Stimulated activated CD4-positive, alpha-beta T cell treated with anti-CD3 and anti-CD28 coated beads, TNF-alpha, amount 100 ng/mL, for 1 hour (primary cell): ENCODE data around the gene MLYCD.

Experiments
- DNase-seq, 3 donors: peaks; one replicate each; pipeline ENCODE4 v3.0.0-alpha.2; 2020; ENCODE audit warnings: low read depth in 3 of 3, low spot score in 1 of 3

The MLYCD gene

DNA sequence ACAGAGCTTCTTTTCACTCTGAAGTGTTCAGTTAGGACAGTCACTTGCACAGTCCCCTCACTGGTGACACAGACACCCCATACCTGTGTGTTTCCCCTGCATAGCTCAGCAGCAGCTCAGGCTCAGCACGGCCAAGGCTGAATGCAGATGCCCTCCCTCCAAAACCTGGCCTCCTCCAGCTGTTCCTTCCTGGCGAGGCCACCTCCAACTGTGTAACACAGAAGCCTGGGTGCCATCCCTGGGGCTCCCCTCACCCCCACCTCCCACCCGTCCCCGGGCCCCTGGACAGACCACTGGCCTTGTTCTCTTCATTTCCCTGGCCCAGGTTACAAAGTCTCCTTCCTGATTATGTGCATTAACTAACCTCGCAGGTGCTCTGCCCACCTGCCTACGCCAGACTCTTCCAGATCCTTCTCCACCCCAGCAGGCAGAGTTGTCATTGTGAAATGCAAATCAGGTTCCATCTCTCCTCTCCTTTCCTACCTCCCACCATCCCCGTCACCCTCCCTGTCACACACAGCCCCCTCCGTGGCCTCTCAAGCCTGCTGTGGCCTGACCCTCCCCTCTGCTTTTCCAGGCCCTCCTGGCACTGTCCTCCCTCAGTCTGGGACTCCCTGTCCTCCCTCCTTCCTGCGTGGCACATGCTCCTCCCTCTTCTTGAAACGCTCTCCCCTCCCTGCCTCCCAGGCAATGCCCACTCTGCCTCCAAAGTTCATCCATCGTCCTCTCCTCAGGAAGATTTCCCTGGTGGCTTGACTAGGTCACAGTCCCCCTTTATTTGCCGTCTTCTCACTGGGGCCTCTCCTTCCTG is 26.4 kb downstream of the MLYCD start:
- no peak for DNase-seq

DNA sequence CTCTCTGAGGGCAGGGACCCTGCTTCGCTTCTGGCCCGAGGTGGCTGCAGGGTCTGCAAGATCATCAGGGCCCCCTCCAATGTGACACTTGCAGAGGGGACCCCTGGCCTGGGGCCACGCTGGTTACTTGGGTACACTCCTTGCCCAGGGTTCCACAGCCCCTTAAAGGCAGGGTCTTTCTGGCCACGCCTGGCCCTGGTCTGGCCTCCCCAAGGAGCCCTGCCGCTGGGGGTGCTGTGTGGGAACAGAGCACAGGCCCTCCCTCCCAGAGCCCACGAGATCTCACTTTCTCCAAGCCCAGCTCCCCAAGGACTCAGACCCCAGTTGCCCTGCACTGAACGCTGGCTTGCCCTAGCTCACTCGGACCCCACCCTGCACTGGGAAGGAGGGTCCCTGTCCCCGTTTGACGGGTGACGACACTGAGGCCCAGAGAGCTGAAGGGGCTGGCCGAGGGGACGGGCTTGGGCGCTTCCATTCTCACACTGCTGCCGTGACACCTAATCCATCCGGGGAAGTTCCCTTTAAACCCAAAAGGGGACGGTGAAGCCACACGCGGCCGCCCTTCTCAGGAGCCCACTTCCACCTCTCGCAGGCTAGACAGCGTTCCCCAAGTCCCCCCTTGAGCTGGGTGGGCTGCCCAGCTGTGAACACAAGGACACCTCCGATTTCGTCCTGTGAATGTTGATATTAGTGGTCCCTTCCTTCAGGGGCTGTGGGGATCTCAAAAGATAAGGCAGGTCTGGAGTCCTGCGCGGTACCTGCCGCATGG is 27.2 kb downstream of the MLYCD start:
- no peak for DNase-seq

DNA sequence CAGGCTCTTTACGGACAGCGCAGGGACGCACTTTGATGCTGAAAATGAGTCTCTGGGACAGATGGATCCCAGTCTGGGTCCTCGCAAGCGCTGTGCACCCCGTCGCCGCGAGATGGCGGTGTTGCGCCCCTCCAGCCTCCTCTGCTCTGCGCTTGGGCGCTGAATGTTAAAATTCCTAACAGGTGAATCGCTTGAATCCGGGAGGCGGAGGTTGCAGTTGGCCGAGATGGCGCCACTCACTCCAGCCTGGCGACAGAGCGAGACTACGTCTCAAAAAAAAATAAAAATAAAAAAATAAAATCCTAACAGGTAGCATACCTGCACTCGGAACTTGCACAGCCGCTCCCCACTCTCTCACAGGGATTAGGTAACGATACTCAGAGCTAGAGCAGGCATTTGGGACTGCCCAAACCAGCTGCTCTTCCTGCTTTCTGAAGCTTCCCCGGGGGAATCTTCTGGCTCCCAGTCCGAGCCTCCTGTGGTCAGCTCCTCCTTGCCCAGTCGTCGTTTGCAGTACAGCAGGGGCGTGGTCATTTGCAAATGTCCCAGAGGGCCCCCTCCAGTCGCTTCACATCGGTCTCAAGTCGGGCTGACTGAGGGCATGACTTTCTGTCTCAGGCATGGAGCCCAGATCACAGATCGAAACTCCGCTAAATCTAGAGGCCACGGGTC is 27.9 kb downstream of the MLYCD start:
- DNase-seq = peak in 2 of 3 donors; percentile 13 to 68

DNA sequence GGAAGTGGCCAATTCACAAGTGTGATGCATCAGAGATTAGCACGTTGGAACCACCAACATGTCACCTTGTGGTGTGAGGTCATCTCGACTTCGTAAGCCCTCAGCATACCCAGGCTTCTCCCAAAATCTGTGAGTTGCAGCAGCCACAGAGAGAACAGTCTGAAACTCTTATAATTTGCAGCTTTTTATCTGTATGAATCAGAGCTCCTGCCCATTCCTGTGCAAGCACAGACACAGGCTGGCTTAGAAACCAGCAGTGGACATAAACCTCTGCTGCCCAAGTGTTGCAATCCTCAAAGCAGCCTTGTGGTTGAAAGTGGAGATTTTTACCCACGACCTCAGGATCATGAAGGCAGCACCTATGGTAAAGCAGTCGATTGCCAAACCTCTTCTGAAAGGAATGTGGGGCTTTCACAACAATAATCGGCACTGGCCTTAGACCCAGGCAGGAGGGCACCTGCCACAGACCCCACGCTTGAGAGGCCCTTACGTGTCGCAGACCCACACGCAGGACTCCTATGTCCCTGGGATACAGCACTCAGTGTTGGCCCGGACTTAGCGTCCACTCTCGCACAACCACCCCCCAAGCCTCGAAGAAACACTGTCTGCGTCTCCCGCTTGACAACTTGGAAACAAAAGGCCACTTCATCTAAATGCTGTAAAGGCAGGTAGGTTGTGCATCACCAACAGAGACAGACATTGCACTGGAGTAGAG is 29.6 kb downstream of the MLYCD start:
- DNase-seq = no peak

DNA sequence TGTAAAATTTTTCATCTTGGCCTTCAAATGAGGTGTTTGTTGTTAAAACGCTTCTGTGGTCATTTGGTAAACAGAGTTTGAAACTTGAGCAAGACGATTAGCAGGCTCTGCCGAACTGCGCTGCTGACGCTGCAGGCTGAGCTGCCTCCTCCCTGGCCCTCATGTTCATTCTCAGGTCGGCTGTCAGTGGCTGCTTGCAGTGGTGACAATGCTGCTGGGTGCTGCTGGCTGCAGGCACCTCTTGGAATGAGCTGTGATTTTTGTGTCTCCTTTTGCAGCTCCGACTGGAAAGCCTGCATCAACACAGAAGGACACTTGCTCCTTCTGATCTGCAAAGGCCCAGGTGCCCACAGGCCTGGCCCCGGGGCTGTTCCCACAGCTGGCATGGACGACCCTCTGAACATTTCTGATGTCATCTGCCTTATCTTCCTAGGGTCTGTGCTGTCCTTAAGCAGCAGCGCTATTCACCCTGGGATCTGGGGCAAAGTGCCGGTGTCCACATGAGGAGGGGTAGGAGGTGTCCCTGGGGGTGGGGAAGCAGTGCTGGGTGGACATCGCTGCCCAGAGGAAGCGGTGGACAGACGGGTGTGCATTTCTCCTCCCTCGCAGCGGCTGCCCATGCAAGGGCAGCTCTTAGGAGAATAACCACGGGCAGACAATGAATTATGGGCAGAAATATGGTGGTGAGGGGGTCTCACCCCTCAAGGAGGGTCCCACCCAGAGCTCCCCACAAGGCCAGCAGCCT is 31.1 kb downstream of the MLYCD start:
- DNase-seq = no peak

DNA sequence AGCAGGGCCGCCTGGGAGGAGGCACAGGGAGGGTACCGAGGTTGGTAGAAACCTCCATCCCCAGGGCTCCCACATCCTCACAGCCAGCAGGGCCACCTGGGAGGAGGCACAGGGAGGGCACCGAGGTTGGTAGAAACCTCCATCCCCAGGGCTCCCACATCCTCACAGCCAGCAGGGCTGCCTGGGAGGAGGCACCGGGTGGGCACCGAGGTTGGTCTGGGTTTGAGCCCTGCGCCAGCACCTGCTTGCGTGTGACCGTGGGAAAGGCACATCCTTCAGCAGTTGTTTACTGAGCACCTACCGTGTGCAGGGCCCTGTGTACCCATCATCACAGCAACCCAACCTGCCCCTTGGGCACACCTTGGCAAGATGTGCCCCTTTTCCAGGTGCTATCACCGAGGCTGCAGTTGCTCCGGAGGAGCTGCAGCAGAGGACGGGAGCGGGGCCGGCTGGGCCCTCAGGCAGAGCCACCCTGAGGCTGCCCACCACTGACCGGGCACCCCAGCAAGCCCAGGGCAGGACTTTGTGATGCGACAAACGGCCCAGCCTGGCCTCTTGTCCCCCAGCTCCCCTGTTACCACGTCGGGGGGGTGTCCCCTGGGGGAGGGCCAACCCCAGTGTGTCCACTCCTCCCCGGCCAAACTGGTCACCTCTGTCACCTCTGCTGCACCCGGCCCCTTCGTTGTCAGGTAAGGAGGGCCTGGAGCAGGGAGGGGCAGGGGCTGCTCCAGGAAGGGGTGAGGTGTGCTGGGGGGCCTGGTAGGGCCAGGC is 32.0 kb downstream of the MLYCD start:
- no peak for DNase-seq

DNA sequence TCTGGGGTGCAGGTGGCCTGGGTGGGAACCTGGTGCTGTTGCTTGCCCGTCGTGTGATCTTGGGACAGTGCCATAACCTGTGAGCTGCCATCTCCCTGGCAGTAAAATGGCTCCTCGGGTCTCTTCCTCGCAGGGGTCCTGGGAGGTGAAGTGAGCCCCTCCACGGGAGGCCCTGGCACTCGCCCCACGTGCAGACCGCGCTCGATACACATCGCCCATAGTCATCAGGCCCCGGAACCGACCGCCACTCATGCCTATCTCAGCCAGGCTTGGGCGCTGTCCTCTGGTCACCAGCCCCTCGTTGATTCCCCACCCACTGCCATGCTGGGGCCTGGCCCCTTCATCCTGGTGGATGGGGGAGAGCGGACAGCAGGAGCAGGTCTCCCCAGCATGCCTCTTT is 32.6 kb downstream of the MLYCD start:
- DNase-seq = no peak

DNA sequence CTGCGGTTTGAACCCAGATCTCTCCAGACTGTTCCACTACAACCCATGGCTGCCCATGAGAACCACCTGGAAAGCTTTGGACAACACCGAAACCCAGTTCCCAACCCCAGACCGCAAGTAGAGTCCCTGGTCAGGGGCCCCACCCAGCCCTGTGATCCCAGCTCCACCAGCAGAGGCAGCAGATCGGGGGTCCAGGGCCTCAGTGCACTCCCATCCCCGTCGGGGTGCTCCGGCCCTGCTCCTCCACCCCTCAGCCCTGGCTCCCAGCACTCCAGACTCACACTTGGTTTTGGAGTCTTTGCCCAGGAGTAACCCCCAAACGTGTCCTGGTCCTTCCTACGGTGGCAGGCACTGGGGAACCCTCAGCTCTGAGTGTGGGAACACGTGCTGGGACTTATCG is 33.4 kb downstream of the MLYCD start:
- no peak for DNase-seq

DNA sequence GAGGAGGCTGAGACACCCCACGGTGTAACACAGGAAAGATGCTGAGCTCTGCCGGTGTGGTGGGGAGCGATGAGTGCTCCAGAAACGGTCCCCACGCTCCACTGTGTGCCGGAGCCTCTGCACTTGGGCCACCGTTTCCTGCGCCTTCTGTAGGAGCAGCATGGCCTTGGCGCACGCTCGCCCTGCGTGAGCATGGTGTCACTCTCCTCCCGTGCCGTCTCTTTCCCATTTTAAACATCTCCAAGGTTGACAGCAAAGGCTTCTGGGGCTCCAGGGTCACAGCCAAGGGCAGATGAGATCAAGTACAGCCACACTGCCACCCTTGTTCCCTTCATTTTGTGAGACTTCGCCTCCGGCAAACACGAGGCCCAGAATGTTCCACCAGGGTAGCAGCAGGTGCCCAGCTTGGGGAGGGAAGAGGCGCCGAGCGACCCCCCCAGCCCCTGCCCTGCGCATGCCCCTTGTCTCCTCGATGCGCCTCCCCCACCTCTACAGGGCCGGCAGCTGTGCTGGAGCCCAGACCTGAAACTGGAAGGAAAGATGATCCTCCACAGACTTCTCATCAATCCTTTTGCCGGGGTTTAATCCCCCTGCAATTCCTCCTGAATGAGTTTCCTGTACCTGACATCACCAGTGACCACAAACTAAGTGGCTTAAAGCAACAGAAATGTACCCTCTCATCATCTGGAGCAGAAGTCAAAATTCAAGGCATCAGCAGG is 34.2 kb downstream of the MLYCD start:
- no peak for DNase-seq

DNA sequence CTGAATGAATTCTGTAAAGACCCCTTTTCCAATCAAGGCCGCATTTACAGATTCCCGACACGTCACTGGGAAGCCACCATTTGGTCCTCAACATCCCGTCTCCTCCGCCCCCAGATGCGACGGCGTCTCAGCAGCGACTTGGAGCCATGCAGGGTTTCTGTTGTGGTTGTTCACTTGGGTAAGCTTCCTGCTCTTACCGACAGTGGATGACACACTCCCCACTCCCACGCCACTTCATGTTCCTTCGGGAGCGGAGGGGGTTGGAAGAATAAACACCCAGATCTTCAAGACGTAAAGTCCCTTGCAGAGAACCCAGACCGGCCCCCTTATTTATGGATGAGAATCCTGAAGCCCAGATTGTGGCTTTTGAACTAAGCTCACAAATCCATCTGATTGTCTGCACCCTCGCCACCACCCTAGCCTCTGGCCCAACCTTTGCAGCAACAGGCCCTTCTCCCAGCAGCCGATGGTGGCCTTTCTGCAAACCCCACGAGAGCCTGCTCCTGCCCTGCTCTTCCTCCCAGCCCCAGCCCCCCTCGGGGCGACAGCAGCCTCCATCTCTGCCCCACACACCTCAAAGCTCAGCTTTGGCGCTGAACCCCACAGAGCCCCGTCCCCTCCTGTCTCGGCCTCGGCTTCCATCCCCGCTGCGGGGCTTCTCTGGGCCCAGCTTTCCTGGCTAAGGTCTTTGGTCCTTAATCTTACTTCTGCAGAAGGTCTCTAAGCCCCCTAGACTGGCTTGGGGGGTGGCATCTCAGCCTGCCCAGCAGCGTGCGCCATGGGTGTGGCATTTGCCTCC is 35.2 kb downstream of the MLYCD start:
- no peak for DNase-seq

DNA sequence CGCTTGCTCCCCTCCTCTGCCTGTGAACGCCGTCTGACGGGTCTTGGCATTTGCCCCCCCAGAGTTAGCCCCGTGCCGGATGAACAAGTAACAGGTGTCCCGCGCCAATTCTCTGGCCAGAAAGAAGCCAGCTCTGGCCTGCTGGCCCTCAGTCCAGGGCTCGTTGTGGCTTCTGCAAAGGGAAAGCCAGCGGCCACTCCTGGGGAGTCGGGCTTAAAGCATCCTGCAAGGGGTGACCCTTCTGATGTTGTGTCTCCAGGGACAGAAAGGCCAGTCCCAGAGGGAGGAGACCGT is 35.7 kb downstream of the MLYCD start:
- DNase-seq = no peak

DNA sequence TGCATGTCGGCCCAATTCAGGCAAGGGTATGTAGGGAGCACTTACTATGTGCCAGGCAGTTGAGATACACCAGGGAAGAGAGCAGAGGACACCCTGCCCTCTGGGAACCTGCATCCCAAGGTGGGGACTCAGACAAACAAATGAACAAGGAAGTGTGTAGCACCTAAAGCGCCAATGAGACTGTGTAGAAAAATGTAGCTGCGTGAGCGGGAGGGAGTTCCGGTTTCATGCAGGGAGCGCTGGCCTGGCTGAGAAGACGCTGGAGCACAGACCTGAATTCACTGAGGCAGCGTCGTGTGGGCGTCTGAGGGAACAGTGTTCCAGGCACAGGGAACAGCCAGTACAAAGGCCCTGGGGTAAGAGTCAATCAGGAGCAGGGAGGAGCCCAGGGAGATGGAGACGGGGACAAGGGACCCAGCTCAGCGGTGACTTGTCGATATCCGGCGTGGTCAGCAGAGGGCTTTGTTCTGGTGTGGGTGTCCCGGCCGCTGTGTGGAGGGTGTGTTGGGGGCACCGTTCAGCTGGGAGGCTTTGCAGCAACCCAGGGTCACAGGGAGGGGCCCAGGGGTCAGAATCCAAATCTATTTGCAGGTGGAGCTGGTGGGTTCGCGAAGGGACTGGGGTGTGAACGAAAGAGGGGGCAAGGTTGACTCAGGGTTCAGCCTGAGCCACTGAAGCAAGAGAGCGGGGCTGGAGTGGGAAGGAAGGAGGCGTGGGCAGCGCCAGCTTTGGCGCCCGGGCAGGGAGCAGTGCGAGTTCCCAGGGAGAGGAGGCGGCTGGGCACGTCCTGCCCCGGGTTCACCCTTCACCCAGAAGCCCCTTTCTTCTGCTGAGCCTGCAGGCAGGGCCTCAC is 36.3 kb downstream of the MLYCD start:
- DNase-seq = no peak

DNA sequence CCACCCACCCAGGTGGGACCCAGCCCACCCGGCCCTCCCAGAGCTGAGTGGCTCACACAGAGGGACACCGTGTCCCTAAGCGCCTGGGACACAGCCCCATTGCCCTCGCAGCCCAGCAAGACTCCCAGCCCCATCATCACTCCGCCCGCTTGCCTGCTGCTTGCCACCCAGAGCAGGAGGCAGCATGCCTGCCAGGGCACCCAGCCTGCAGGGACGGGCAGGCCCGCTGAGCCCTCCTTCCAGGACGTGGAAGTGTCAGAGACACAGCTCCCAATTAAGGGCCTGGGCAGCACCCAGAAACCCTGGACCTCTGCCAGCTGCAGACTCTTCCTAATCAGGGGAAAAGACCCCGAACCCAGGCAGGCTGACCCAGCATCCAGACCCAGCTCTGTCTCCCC is 36.9 kb downstream of the MLYCD start:
- no peak for DNase-seq

DNA sequence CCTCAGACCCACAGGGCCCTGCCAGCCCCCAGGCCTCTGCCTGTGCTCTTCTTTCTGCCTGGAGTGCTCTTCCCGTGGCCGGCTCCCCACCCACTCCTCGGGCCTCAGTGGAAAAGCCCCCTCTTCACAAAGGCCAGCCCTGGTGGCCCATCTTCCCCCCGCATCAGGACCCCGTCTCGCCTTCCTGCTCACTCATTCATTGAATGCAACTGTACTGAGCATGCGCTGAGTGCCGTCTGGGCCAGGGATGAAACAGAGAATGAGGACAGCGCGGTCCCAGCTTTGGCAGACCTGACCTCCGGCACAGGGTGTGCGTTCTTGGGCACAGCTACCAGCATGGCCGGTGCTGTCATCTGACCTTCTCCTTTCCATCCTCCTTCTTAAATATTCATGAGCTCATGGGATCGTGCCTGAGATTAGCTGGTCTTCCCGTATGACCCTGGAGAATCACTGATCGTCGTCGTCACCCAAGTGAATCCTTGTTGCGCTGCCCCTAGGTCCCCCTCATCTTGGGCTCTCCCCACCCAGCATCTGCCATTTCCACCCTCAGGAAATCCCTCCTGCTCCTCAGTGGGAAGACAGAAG is 37.8 kb downstream of the MLYCD start:
- DNase-seq = no peak

DNA sequence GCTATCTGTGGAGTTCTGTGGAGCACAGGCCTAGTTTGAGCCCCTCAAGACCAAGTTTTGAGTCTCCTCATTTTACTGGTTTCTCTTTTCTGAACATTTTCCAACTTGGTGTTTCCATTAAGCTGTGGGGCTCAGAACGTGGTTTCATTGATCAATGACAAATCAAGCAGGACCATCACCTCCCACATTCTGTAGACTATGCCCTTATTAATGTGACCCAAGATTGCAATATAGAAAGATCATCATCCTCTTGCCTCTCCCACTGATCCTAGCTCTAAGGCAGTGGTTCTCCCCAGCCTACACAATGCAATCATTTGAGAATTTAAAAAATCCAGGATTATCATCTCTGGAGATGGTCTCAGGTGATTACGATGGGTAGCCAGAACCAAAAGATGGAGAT is 38.4 kb downstream of the MLYCD start:
- no peak for DNase-seq

DNA sequence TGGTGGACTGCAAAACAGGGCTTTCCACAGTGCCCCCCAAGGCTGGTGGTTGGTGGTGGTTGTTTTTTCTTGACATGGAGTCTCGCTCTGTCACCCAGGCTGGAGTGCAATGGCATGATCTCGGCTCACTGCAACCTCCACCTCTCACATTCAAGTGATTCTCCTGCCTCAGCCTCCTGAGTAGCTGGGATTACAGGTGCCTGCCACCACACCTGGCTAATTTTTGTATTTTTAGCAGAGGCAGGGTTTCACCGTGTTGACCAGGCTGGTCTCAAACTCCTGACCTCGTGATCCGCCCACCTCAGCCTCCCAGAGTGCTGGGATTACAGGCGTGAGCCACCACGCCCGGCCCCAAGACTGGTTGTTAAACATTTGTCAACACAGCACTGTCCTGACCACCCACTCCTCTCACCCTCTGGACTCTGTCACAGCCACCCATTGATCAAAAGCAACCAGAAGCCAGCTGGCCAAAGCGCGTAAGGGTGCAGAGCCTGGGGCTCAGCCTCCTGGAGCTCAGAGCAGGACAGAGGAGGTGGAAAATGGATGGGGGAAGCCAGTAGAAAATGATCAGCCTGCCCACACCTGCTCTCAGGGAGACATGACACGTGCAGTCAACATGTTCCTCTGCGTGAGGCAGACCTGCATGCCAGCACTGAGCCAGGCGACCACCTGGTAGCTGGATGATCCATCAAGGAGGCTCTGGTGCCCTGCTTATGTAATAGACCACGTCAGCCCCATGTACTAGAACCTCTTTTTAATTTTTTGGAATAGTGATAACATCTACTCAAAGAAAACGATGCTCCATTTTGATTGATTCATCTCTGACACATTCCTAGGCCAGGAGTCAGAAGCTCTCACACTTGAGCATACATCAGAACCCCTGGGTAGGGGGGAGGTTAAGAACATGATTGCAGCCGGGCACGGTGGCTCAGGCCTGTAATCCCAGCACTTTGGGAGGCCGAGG is 39.3 kb downstream of the MLYCD start:
- no peak for DNase-seq
